Loucy (cell line): ENCODE results near the gene CPZ.

ENCODE experiments used
- H2AFZ ChIP-seq: fragments of 200-600 bp; sonication (generic); 2 replicates; pipeline ENCODE4 v1.6.0; 2016; ENCODE audit warnings: antibody characterized with exemption, mild to moderate bottlenecking, low read length, moderate library complexity
- H3F3A ChIP-seq: fragments of 200-600 bp; 2 replicates; pipeline ENCODE4 v1.6.0; 2016; ENCODE audit warnings: antibody characterized with exemption, low read depth, mild to moderate bottlenecking
- H3K27me3 ChIP-seq: fragments of 200-600 bp; sonication (generic); 2 replicates; pipeline ENCODE4 v1.6.1; 2014; ENCODE audit warnings: low read length, mild to moderate bottlenecking; ENCODE audit not compliant: insufficient read depth, poor library complexity, severe bottlenecking
- H3K36me3 ChIP-seq: fragments of 200-600 bp; sonication (generic); 2 replicates; pipeline ENCODE4 v1.6.1; 2016; ENCODE audit warnings: low read length; ENCODE audit not compliant: insufficient read depth
- H3K4me1 ChIP-seq: fragments of 200-600 bp; sonication (generic); 2 replicates; pipeline ENCODE4 v1.5.1; 2014; ENCODE audit warnings: low read length, mild to moderate bottlenecking; ENCODE audit not compliant: insufficient read depth, poor library complexity, severe bottlenecking
- H3K4me2 ChIP-seq: fragments of 200-600 bp; sonication (generic); 2 replicates; pipeline ENCODE4 v1.6.0; 2014; ENCODE audit warnings: antibody characterized with exemption, low read length, low read depth, mild to moderate bottlenecking; ENCODE audit not compliant: poor library complexity, severe bottlenecking
- H3K4me3 ChIP-seq: fragments of 200-600 bp; sonication (generic); 2 replicates; pipeline ENCODE4 v1.5.1; 2014; ENCODE audit warnings: low read length, mild to moderate bottlenecking, mixed read lengths; ENCODE audit not compliant: poor library complexity, severe bottlenecking
- H3K79me2 ChIP-seq: fragments of 200-600 bp; sonication (generic); 2 replicates; pipeline ENCODE4 v1.6.1; 2014; ENCODE audit warnings: low read length; ENCODE audit not compliant: insufficient read depth
- H3K9ac ChIP-seq: fragments of 200-600 bp; sonication (generic); 2 replicates; pipeline ENCODE4 v1.6.0; 2014; ENCODE audit warnings: mild to moderate bottlenecking, low read depth, low read length, moderate library complexity; ENCODE audit not compliant: poor library complexity, severe bottlenecking
- H3K9me2 ChIP-seq: fragments of 200-600 bp; sonication (generic); replicated peaks from 2 replicates; pipeline ENCODE4 v1.6.1; 2016; ENCODE audit warnings: low read depth, low read length, mixed read lengths
- H3K9me3 ChIP-seq: fragments of 200-600 bp; sonication (generic); 2 replicates; pipeline ENCODE4 v1.6.1; 2014; ENCODE audit warnings: mild to moderate bottlenecking, antibody characterized with exemption, low read length, low read depth; ENCODE audit not compliant: insufficient read depth
- H4K20me1 ChIP-seq: fragments of 200-600 bp; sonication (generic); 2 replicates; pipeline ENCODE4 v1.6.0; 2014; ENCODE audit warnings: antibody characterized with exemption, low read length, mild to moderate bottlenecking; ENCODE audit not compliant: insufficient read depth, poor library complexity, severe bottlenecking
- CTCF ChIP-seq: fragments of 200-600 bp; sonication (generic); conservative IDR thresholded peaks from 2 replicates; pipeline ENCODE4 v1.5.1; 2014; ENCODE audit warnings: mild to moderate bottlenecking, antibody characterized with exemption, low read length
- EZH2phosphoT487 ChIP-seq: fragments of 200-600 bp; IDR thresholded peaks from 2 replicates; pipeline ENCODE4 v1.6.1; 2018; ENCODE audit warnings: antibody characterized with exemption, mild to moderate bottlenecking, moderate library complexity, borderline replicate concordance

CPZ gene

DNA sequence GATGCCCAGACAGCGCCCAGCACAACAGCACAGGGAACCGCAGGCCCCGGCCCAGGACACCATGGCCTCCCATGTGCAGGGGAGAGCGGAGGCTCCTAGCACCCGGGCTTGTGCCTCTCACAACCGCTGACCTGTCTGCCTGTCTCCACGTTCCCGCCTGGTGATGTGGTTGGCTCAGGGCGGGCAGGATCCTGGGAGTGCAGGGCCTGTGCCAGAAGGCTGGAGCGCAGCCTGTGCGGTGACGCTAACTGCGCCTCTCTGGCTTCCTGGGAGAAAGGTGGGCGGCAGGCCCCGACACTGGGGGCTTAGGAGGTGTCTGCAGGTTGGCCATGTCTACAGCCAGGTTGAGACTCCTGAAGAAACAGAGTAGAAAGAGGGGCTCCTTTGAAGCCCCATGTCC is 48.7 kb downstream of the CPZ start:
- no peaks in the 10 kb centered on the region for H4K20me1 ChIP-seq
- no peaks in the 10 kb centered on the region for H3F3A ChIP-seq
- H3K36me3 ChIP-seq, result no peaks in the 10 kb centered on the region
- no peaks in the 10 kb centered on the region for H3K4me1 ChIP-seq
- peaks cover 12% of the 10 kb centered on the region; the same call in 1 of the 2 replicates for H3K9me3 ChIP-seq
- no peak overlapping the region for H3K4me2 ChIP-seq
- H2AFZ ChIP-seq, result no peak overlapping the region
- H3K27me3 ChIP-seq, result no peaks in the 10 kb centered on the region
- no peak for TF ChIP-seq EZH2phosphoT487
- no peak for TF ChIP-seq CTCF
- no peak overlapping the region for H3K9ac ChIP-seq
- H3K4me3 ChIP-seq, result no peak overlapping the region
- H3K9me2 ChIP-seq, result no peaks in the 10 kb centered on the region
- H3K79me2 ChIP-seq, result no peaks in the 10 kb centered on the region

DNA sequence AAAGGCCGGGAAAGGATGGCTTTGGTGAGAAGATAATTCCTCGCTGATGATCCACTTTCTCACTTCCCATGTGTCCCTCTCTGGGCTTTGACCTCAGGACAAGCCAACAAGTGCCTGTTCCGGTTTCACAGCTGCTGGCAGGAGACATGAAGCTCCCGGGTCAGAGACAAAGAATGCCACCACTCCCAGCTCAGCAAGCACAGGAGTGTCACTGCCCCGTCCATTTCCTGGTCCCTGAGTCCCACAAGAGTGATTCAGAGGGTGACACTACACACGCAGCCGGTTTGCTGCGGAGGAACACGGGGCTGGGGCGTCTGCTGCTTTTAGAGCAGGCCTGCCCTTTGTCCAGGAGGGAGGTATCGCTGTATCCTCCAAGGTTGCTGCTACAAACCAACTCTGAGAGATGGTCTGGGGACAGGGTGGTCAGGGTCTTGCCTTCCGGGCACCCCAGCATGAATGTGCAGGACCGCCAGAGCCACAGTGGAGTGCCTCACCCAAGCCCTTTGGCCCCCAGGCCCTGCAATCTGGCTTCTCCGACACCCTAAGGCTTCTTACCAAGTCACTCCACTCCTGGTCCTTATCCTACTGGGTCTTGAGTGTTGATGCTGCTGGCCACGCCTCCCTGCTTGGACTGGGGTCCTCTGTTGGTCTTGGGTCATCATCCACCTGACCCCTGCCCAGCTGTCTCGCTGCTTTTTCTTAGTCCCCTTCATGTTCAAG is 49.5 kb downstream of the CPZ start:
- Histone ChIP-seq H3K4me1 (no peaks in the 10 kb centered on the region), H2AFZ (no peak overlapping the region), H3K79me2 (no peaks in the 10 kb centered on the region), H3K4me3 (no peak overlapping the region), H3K4me2 (no peak overlapping the region), H3K36me3 (no peaks in the 10 kb centered on the region), H3K27me3 (no peaks in the 10 kb centered on the region), H3F3A (no peaks in the 10 kb centered on the region), H3K9ac (no peak overlapping the region), H3K9me2 (no peaks in the 10 kb centered on the region), H3K9me3 (peaks cover 12% of the 10 kb centered on the region; the same call in 1 of the 2 replicates), H4K20me1 (no peaks in the 10 kb centered on the region)
- TF ChIP-seq CTCF (no peak), EZH2phosphoT487 (no peak)

- Histone ChIP-seq H3F3A (no peaks in the 10 kb centered on the region), H3K36me3 (no peaks in the 10 kb centered on the region), H3K27me3 (no peaks in the 10 kb centered on the region), H3K4me1 (no peaks in the 10 kb centered on the region), H2AFZ (no peak overlapping the region), H3K4me3 (no peak overlapping the region), H3K9me3 (peaks cover 12% of the 10 kb centered on the region; the same call in 1 of the 2 replicates), H3K79me2 (no peaks in the 10 kb centered on the region), H3K4me2 (no peak overlapping the region), H3K9me2 (no peaks in the 10 kb centered on the region), H3K9ac (no peak overlapping the region), H4K20me1 (no peaks in the 10 kb centered on the region)
- no peak for TF ChIP-seq CTCF
- no peak for TF ChIP-seq EZH2phosphoT487
Observed at GRCh38 chr4:8642651-8643321, 50.2 kb downstream of the CPZ start.
